ENCODE data around the gene PRSS56.
A peak's percentile ranks its signal among the peaks of the same experiment; 100 is the strongest.

Gene PRSS56

DNA sequence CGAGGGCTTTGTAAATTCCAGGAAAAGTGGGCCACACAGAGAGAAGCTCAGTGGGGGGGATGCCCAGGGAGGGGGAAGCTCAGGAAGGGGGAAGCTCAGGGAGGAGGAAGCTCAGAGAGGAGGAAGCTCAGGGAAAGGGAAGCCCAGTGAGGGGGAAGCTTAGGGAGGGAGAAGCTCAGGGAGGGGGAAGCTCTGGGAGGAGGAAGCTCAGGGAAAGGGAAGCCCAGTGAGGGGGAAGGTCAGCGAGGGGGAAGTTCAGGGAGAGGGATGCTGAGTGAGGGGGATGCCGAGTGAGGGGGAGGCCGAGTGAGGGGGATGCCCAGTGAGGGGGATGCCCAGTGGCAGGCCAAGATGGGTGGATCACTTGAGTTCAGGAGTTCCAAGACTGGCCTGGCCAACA, 18.5 kb downstream of the PRSS56 start:
- Mint-ChIP-seq H3K4me3 (no peak overlapping the region), H3K4me1 (peaks cover 12% of the 10 kb centered on the region), H3K9me3 (no peaks in the 10 kb centered on the region), H3K36me3 (no peaks in the 10 kb centered on the region), H3K27ac (no peak overlapping the region), H3K27me3 (peaks cover 3% of the 10 kb centered on the region)

DNA sequence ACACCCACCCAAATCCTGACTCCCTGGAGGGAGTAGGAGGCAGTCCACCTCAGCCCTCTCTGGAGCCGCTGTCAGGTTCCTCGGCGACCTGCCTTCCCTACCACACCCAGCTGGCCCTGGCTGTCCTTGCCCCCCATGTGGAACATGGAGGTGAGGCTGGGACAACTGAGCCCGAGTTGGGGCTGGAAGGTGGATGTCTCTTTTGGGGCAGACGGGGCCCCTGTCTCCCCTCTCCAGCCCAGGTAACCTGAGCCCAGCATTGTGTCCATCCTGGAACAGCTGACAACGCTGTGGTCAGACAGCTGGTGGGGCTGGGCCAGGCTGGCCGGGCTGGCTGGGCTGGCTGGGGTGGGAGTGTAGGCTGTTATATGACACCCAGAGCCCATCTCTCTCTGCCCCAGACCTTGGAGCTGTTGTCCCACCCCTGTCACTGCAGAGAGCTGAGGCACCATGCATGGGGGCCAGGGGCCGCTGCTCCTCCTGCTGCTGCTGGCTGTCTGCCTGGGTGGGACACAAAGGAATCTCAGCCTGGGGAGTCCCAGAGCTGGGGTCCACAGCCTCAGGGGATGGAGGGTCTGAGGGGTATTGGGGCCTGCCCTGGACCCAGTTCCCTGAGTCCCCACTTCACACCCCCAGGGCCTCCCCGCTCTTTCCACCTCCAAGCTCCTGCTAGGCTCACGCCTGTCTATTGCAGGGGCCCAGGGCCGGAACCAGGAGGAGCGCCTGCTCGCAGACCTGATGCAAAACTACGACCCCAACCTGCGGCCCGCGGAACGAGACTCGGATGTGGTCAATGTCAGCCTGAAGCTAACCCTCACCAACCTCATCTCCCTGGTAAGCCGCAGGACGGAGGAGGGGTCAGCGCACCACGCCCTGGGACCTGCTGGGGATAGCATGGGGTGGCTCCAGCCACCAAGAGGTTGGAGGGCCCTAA, 19.4 kb downstream of the PRSS56 start, which contains the start of gene CHRNG:
Gene CHRNG, plus strand, starts transcription at position 395 of the 934 bp plus-strand sequence. Its CDS starts 56 bp downstream, at position 451.
- H3K27me3 Mint-ChIP-seq = peaks cover 3% of the 10 kb centered on the region
- no peaks in the 10 kb centered on the region for H3K9me3 Mint-ChIP-seq
- H3K4me3 Mint-ChIP-seq = no peak within 1 kb of the TSS

DNA sequence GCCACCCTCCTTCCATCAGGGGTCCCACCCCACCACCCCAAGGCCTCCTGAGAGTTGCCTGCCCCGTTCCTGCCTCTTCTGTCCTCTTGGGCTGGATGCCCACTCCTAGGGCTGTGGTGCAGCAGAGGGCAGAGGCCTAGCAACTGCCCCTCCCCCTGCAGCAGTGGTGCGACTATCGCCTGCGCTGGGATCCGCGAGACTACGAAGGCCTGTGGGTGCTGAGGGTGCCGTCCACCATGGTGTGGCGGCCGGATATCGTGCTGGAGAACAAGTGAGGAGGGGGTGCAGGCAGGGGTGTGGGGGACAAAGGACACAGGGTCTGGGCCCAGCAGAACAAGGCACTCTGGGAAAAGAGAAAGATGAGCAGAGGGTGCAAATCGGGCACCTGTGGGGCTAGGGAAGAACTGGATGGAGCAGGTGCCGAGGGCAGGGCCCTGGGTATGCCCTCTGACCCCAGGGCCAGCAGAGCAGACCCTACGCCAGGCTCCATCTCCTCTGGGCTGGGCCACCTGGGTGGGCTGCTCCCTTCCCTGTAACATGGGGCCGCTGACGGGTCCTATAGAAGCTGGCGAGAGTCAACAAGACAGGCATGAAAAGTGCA, 20.4 kb downstream of the PRSS56 start:
- H3K27ac Mint-ChIP-seq = peak overlapping the region; percentile 30
- no peaks in the 10 kb centered on the region for H3K9me3 Mint-ChIP-seq
- peaks cover 3% of the 10 kb centered on the region for H3K27me3 Mint-ChIP-seq
- peaks cover 18% of the 10 kb centered on the region for H3K4me1 Mint-ChIP-seq
- H3K36me3 Mint-ChIP-seq = no peaks in the 10 kb centered on the region
- no peak overlapping the region for H3K4me3 Mint-ChIP-seq

More for the DNA sequence above, 19.4 kb downstream of the PRSS56 start, which contains the start of gene CHRNG:
- no peaks in the 10 kb centered on the region for H3K36me3 Mint-ChIP-seq
- peak within 1 kb of the TSS; percentile 30 for H3K27ac Mint-ChIP-seq
- H3K4me1 Mint-ChIP-seq = peaks cover 15% of the 10 kb centered on the region

DNA sequence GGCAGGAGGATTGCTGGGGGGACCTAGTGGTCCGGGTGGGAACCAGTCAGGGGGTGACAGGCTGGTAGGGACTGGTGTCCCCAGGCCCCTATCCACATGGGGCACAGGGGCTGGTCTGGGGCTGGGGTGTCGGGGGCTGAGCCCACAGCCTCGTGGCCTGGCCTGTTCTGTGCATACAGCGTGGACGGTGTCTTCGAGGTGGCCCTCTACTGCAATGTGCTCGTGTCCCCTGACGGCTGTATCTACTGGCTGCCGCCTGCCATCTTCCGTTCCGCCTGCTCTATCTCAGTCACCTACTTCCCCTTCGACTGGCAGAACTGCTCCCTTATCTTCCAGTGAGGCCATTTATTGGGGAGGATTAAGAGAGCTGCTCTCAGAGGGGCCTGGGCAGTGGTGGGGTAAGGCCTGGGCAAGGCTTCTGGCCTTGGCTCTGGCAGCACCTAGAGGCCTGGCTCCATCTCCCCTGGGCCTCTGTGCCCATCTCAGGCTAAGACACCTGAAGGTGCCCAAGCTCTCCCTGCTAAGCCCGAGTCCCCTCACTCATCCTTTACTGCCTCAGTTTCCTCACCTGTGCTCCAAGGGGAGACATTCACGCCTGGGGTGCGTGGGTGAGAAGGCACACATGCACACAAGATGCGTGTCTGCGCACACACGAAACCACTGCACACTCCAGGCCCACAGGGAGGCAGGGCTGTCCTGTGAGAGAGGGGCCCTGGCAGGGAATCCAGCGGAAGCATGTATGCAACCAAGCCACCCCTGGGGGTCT, 21.2 kb downstream of the PRSS56 start:
- peaks cover under 1% of the 10 kb centered on the region for H3K36me3 Mint-ChIP-seq

GRCh38 chr2:232541961-232542714, 21.9 kb downstream of the PRSS56 start:
- H3K36me3 Mint-ChIP-seq = peaks cover 3% of the 10 kb centered on the region
- H3K4me1 Mint-ChIP-seq = peaks cover 25% of the 10 kb centered on the region
- H3K27ac Mint-ChIP-seq = no peak overlapping the region
- no peaks in the 10 kb centered on the region for H3K9me3 Mint-ChIP-seq
- no peaks in the 10 kb centered on the region for H3K27me3 Mint-ChIP-seq
- no peak overlapping the region for H3K4me3 Mint-ChIP-seq

More for the DNA sequence above, 21.2 kb downstream of the PRSS56 start:
- H3K4me3 Mint-ChIP-seq = no peak overlapping the region
- H3K27me3 Mint-ChIP-seq = peaks cover 2% of the 10 kb centered on the region
- H3K27ac Mint-ChIP-seq = no peak overlapping the region
- H3K4me1 Mint-ChIP-seq = peaks cover 18% of the 10 kb centered on the region
- no peaks in the 10 kb centered on the region for H3K9me3 Mint-ChIP-seq

GRCh38 chr2:232542715-232543467, 22.7 kb downstream of the PRSS56 start:
- Mint-ChIP-seq H3K9me3 (no peaks in the 10 kb centered on the region), H3K27ac (no peak overlapping the region), H3K27me3 (no peaks in the 10 kb centered on the region), H3K4me1 (peaks cover 31% of the 10 kb centered on the region), H3K36me3 (peaks cover 3% of the 10 kb centered on the region), H3K4me3 (no peak overlapping the region)

DNA sequence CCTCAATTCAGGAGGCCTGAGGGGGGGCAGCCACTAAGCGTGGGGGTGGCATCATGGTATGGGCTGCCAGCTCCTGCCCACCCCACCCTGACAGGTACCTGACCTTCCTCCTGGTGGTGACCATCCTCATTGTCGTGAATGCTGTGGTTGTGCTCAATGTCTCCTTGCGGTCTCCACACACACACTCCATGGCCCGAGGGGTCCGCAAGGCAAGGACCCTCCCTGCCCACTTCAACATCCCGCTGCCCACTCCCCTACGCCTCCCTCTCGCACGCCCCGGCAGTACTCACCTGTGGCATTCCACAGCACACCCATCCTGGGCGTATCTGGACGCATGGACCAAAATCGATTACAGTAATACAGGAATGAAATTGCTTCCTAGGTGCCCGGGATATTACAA, 23.3 kb downstream of the PRSS56 start:
- H3K4me1 Mint-ChIP-seq = peaks cover 33% of the 10 kb centered on the region
- no peak overlapping the region for H3K4me3 Mint-ChIP-seq
- no peaks in the 10 kb centered on the region for H3K9me3 Mint-ChIP-seq
- peaks cover 6% of the 10 kb centered on the region for H3K36me3 Mint-ChIP-seq
- H3K27me3 Mint-ChIP-seq = no peaks in the 10 kb centered on the region
- H3K27ac Mint-ChIP-seq = no peak overlapping the region

DNA sequence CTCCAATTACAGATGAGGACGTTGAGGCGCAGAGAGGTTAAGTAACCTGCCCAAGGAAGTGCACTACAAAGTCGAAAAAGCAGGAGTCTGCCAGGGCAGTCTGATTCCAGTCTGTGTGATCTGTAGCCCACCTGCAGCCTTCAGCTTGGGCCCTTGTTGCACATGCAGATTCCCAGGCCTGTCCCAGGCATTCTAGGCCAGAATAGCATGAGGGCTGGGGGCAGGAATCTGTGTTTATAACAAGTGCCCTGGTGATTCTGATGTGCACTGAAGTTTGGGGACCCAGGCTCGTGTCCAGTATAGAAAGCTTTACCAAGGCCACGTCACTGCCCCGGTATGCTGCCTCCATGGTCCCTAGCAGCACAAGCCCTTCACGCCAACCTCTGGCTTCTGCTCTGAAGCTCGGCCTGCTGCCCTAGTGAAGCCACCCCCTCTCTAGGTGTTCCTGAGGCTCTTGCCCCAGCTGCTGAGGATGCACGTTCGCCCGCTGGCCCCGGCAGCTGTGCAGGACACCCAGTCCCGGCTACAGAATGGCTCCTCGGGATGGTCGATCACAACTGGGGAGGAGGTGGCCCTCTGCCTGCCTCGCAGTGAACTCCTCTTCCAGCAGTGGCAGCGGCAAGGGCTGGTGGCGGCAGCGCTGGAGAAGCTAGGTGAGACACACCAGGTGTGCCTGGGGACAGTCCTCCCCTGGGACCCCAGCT, 23.9 kb downstream of the PRSS56 start:
- peaks cover 9% of the 10 kb centered on the region for H3K36me3 Mint-ChIP-seq
- H3K4me3 Mint-ChIP-seq = no peak overlapping the region
- no peak overlapping the region for H3K27ac Mint-ChIP-seq
- H3K27me3 Mint-ChIP-seq = no peaks in the 10 kb centered on the region
- peaks cover 38% of the 10 kb centered on the region for H3K4me1 Mint-ChIP-seq
- no peaks in the 10 kb centered on the region for H3K9me3 Mint-ChIP-seq

GRCh38 chr2:232544674-232545073, 24.5 kb downstream of the PRSS56 start:
- Mint-ChIP-seq H3K9me3 (no peaks in the 10 kb centered on the region), H3K27ac (no peak overlapping the region), H3K4me1 (peaks cover 41% of the 10 kb centered on the region), H3K4me3 (no peak overlapping the region), H3K36me3 (peaks cover 9% of the 10 kb centered on the region), H3K27me3 (no peaks in the 10 kb centered on the region)

DNA sequence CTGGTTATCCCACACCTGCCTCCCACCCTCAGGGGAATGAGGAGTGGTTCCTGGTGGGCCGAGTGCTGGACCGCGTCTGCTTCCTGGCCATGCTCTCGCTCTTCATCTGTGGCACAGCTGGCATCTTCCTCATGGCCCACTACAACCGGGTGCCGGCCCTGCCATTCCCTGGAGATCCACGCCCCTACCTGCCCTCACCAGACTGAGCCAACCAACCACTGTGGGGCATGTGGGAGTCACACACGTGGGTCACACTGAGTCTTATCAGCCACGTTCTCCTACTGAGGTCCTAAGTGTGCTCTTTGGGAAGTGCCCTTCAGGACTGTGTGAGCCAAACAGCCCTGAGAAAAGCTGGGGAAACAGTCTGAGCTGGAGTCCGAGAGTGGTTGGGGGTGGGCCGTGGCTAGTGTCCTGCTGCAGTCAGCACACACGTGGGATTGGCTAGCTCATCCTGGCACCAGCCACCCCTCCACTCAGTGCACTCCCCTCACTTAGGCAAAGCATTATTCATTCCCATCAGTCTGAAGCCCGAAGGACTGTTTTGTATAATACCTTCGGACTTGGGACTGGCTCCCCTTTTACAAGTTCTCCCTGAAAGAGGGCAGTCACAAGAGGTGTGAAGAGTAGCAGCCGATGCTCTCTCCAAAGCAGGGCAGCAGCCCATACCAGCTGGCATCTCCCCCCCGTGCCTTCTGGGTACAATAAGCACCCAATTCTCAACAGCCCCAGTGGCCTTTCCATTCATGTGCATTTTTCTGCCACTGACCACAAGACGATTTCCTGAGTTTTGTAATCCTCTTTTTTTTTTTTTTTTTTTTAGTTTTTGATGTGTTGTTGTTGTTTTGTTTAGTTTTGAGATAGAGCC, 25.6 kb downstream of the PRSS56 start:
- no peaks in the 10 kb centered on the region for H3K27me3 Mint-ChIP-seq
- no peaks in the 10 kb centered on the region for H3K9me3 Mint-ChIP-seq
- peaks cover 9% of the 10 kb centered on the region for H3K36me3 Mint-ChIP-seq
- H3K4me3 Mint-ChIP-seq = no peak overlapping the region
- peaks cover 46% of the 10 kb centered on the region for H3K4me1 Mint-ChIP-seq
- peak overlapping the region; percentile 8 for H3K27ac Mint-ChIP-seq

- Mint-ChIP-seq H3K9me3 (no peaks in the 10 kb centered on the region), H3K4me1 (peaks cover 58% of the 10 kb centered on the region), H3K36me3 (peaks cover 10% of the 10 kb centered on the region), H3K27me3 (no peaks in the 10 kb centered on the region), H3K4me3 (peak overlapping the region; percentile 98), H3K27ac (no peak overlapping the region)
These were observed 27.8 kb downstream of the PRSS56 start for GRCh38 chr2:232547991-232548390.

- peaks cover 70% of the 10 kb centered on the region for H3K4me1 Mint-ChIP-seq
- peak overlapping the region; percentile 98 for H3K4me3 Mint-ChIP-seq
- no peaks in the 10 kb centered on the region for H3K27me3 Mint-ChIP-seq
- H3K9me3 Mint-ChIP-seq = no peaks in the 10 kb centered on the region
- H3K36me3 Mint-ChIP-seq = peaks cover 15% of the 10 kb centered on the region
- H3K27ac Mint-ChIP-seq = peak overlapping the region; percentile 100
These were observed 29.6 kb downstream of the PRSS56 start for GRCh38 chr2:232549655-232550353.
